ENCODE measurements around the gene SMAD6.

Gene SMAD6

DNA sequence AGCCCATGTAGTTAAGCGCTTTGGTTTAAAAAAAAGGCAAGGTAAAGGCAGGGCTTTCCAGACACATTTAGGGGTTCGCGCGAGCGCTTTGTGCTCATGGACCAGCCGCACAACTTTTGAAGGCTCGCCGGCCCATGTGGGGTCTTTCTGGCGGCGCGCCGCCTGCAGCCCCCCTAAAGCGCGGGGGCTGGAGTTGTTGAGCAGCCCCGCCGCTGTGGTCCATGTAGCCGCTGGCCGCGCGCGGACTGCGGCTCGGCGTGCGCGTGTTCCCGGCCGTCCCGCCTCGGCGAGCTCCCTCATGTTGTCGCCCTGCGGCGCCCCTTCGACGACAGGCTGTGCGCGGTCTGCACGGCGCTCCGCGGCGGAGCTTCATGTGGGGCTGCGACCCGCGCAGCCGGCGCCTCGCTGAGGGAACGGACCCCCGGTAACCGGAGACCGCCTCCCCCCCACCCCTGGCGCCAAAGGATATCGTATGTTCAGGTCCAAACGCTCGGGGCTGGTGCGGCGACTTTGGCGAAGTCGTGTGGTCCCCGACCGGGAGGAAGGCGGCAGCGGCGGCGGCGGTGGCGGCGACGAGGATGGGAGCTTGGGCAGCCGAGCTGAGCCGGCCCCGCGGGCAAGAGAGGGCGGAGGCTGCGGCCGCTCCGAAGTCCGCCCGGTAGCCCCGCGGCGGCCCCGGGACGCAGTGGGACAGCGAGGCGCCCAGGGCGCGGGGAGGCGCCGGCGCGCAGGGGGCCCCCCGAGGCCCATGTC lies 927 bp downstream of the SMAD6 start:
- DNase-seq (ENCODE audit: low read depth, low spot score) = no peak

DNA sequence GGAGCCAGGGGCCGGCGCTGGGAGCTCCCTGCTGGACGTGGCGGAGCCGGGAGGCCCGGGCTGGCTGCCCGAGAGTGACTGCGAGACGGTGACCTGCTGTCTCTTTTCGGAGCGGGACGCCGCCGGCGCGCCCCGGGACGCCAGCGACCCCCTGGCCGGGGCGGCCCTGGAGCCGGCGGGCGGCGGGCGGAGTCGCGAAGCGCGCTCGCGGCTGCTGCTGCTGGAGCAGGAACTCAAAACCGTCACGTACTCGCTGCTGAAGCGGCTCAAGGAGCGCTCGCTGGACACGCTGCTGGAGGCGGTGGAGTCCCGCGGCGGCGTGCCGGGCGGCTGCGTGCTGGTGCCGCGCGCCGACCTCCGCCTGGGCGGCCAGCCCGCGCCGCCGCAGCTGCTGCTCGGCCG lies 1.5 kb downstream of the SMAD6 start:
- no peak overlapping the region for H3K27ac ChIP-seq (ENCODE audit: low read length)
- H3K4me1 ChIP-seq (ENCODE audit: control insufficient read depth, insufficient read depth, low read length) = peaks cover 7% of the 10 kb centered on the region
- H3K9me3 ChIP-seq (ENCODE audit: control insufficient read depth, insufficient read depth, low read length) = no peaks in the 10 kb centered on the region
- no peak for DNase-seq (ENCODE audit: low read depth, low spot score)
- H3K36me3 ChIP-seq (ENCODE audit: control insufficient read depth, insufficient read depth, low read length) = peaks cover 2% of the 10 kb centered on the region; the same call in 1 of the 2 replicates
- no CpG with 5 or more reads among the region's 59 CpGs for WGBS (ENCODE audit: insufficient coverage, insufficient read length)
- H3K27me3 ChIP-seq (ENCODE audit: control insufficient read depth, insufficient read depth, low read length) = peaks cover 11% of the 10 kb centered on the region; the same call in 1 of the 2 replicates
- peak overlapping the region; percentile 58 for H3K4me3 ChIP-seq (ENCODE audit: low read length)

More for the DNA sequence above, 927 bp downstream of the SMAD6 start:
- peak overlapping the region; percentile 58; the same call in 1 of the 2 replicates for H3K4me3 ChIP-seq (ENCODE audit: low read length)
- H3K9me3 ChIP-seq (ENCODE audit: control insufficient read depth, insufficient read depth, low read length) = no peaks in the 10 kb centered on the region
- no peak overlapping the region for H3K27ac ChIP-seq (ENCODE audit: low read length)
- WGBS (ENCODE audit: insufficient coverage, insufficient read length) = no CpG with 5 or more reads among the region's 95 CpGs
- peaks cover 7% of the 10 kb centered on the region for H3K4me1 ChIP-seq (ENCODE audit: control insufficient read depth, insufficient read depth, low read length)
- peaks cover 2% of the 10 kb centered on the region; the same call in 1 of the 2 replicates for H3K36me3 ChIP-seq (ENCODE audit: control insufficient read depth, insufficient read depth, low read length)
- peaks cover 11% of the 10 kb centered on the region; the same call in 1 of the 2 replicates for H3K27me3 ChIP-seq (ENCODE audit: control insufficient read depth, insufficient read depth, low read length)

DNA sequence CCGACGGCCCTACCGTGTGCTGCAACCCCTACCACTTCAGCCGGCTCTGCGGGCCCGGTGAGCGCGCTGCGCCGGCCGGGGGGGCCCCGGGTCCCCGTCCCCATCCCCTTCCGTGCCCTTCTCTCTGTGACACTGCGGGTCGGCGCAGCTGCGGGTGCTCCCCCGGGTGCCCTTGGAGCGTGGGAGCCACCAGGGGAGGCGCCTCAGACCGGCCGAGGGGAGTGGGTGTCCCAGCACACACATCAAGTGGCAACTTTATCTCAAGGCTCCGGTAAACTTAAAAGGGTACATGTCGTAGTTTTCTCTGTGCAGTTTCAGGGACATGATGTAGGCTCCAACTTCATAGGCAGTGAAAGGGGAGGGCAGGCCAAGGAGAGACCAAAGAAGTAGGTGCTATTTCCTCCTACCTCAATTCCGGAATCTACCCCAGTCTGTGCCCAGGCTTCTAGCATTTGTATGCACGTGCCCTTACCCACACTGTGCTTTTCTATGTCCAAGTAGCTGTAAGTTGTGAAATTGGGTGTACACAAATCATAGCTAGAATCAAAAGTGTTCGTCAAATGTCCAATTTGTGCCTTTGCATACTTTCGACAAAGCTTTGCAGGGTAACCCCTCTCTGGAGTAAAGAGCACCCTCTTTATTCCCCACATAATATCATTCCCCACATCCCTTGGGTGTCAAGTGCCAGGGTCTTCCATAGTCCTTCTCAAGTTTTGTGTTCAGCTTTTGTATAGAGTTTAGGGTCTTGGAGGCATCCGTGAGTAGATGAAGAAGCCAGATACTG lies 2.2 kb downstream of the SMAD6 start:
- Histone ChIP-seq H3K4me3 (ENCODE audit: low read length) (peak overlapping the region; percentile 58; the same call in 1 of the 2 replicates), H3K9me3 (ENCODE audit: control insufficient read depth, insufficient read depth, low read length) (no peaks in the 10 kb centered on the region), H3K36me3 (ENCODE audit: control insufficient read depth, insufficient read depth, low read length) (peaks cover 2% of the 10 kb centered on the region; the same call in 1 of the 2 replicates), H3K27ac (ENCODE audit: low read length) (no peak overlapping the region), H3K4me1 (ENCODE audit: control insufficient read depth, insufficient read depth, low read length) (peaks cover 7% of the 10 kb centered on the region), H3K27me3 (ENCODE audit: control insufficient read depth, insufficient read depth, low read length) (peaks cover 11% of the 10 kb centered on the region; the same call in 1 of the 2 replicates)
- DNase-seq (ENCODE audit: low read depth, low spot score) = no peak
- no CpG with 5 or more reads among the region's 30 CpGs for WGBS (ENCODE audit: insufficient coverage, insufficient read length)

DNA sequence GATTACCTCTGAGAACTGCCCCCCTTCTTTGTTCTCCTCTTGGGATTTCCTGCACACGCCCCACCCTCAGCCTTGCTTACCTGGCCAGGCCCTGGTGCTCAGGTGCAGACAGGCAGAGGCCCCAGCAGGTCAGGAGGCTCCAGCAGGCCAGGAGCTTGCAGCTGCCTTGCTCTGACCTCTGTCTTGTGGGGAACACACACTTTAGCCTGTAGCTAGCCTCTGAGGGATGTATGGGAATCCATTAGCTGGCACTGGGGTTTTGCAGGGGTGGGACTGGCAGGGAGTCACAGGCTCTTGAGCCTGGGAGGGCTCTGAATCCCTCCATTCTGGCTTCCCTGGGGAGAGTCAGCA lies 2.7 kb downstream of the SMAD6 start:
- Histone ChIP-seq H3K36me3 (ENCODE audit: control insufficient read depth, insufficient read depth, low read length) (peaks cover 2% of the 10 kb centered on the region; the same call in 1 of the 2 replicates), H3K9me3 (ENCODE audit: control insufficient read depth, insufficient read depth, low read length) (no peaks in the 10 kb centered on the region), H3K4me3 (ENCODE audit: low read length) (no peak overlapping the region), H3K27ac (ENCODE audit: low read length) (no peak overlapping the region), H3K4me1 (ENCODE audit: control insufficient read depth, insufficient read depth, low read length) (peaks cover 7% of the 10 kb centered on the region), H3K27me3 (ENCODE audit: control insufficient read depth, insufficient read depth, low read length) (peaks cover 11% of the 10 kb centered on the region; the same call in 1 of the 2 replicates)
- DNase-seq (ENCODE audit: low read depth, low spot score) = no peak
- no CpG with 5 or more reads among the region's 1 CpG for WGBS (ENCODE audit: insufficient coverage, insufficient read length)

DNA sequence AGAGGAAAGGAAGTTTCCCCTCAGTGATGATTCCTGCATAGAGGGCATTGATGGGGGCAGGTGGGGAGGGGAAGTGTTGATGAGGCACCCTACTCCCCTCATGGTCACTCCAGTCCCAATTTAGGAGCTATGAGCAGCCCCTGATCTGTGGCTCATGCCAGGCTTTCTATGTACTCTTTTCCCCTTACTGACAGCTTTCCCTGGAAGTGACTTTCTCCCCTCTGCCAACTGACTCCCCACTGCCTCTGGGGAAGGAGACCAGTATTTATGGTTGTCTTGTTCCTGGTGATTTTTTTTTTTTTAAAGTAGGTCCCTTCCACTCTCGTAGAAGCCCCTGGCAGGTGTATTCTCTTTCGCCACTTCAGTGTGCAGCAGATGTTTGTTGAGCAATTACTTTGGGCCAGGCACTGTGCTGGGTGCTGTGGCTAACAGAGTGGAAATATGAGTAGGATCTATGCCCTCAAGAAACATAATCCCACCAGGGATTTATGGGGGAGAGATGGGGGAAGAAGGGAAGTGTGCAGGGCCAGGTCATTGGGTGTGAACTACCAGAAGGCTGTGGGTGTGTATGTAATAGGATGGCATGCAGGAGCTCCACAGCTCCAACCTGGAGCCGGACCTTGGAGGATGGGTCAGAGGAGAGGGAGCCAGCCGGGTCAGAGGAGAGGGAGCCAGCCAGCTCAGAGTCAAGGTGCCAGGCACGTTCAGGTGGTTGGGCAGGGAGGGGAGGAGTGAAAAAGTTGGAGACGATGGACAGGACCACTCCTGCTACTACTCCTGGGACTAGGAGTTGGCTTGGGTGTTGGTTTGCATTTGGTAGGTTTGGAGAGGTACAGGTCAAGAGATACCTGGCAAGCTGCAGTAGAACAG lies 3.5 kb downstream of the SMAD6 start:
- Histone ChIP-seq H3K9me3 (ENCODE audit: control insufficient read depth, insufficient read depth, low read length) (no peaks in the 10 kb centered on the region), H3K4me1 (ENCODE audit: control insufficient read depth, insufficient read depth, low read length) (peaks cover 6% of the 10 kb centered on the region), H3K27ac (ENCODE audit: low read length) (no peak overlapping the region), H3K27me3 (ENCODE audit: control insufficient read depth, insufficient read depth, low read length) (peaks cover 11% of the 10 kb centered on the region; the same call in 1 of the 2 replicates), H3K4me3 (ENCODE audit: low read length) (no peak overlapping the region), H3K36me3 (ENCODE audit: control insufficient read depth, insufficient read depth, low read length) (peaks cover 2% of the 10 kb centered on the region; the same call in 1 of the 2 replicates)
- no peak for DNase-seq (ENCODE audit: low read depth, low spot score)
- WGBS (ENCODE audit: insufficient coverage, insufficient read length) = no CpG with 5 or more reads among the region's 6 CpGs

DNA sequence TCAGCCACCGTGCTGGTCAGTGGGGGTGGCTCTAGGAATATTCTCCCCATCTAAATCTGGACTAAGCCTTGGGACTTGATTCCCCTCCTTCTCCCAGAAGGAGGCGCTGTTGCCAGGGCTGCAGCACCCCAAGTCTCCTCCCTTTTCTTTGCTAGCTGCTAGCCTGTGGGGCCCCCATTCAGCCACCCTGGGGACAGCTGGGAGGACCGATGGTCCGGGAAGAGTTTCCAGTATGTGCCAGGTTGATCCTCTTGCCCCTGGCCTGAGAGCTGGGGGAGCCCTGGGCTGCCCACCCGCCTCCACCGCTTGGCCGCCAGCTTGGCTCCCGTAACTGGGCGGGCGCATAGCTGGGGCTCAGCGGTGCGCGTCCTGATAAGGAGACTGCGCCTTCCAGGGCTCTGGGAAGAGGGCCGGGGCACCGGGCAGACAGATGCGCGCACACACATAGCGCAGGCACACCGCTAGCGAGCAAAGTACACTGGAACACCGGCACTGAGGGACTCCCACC lies 4.2 kb downstream of the SMAD6 start:
- Histone ChIP-seq H3K4me3 (ENCODE audit: low read length) (no peak overlapping the region), H3K9me3 (ENCODE audit: control insufficient read depth, insufficient read depth, low read length) (no peaks in the 10 kb centered on the region), H3K27me3 (ENCODE audit: control insufficient read depth, insufficient read depth, low read length) (peaks cover 11% of the 10 kb centered on the region; the same call in 1 of the 2 replicates), H3K4me1 (ENCODE audit: control insufficient read depth, insufficient read depth, low read length) (peaks cover 6% of the 10 kb centered on the region), H3K36me3 (ENCODE audit: control insufficient read depth, insufficient read depth, low read length) (peaks cover 2% of the 10 kb centered on the region; the same call in 1 of the 2 replicates), H3K27ac (ENCODE audit: low read length) (no peak overlapping the region)
- DNase-seq (ENCODE audit: low read depth, low spot score) = no peak
- WGBS (ENCODE audit: insufficient coverage, insufficient read length) = no CpG with 5 or more reads among the region's 22 CpGs

DNA sequence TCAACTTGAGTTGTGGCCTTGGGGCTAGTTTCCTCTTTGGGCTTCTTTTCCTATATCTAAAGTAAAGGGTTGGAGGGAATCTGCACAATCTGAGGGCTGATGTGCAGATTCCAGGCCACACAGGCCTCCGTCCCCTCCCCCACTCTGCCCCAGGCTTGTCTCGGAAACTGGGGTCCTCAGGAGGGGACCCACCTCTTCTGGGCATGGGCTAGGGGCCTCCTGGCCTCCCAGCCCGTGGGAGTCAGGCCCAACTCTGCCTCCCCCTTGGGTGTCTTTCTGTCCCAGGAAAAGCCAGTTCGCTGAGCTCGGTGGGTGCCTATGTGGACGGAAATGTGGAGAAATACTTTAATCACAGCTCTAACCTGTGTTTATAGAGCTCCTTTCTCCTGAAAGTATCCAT lies 4.8 kb downstream of the SMAD6 start:
- H3K4me1 ChIP-seq (ENCODE audit: control insufficient read depth, insufficient read depth, low read length) = peaks cover 6% of the 10 kb centered on the region
- DNase-seq (ENCODE audit: low read depth, low spot score) = no peak
- peaks cover 2% of the 10 kb centered on the region; the same call in 1 of the 2 replicates for H3K36me3 ChIP-seq (ENCODE audit: control insufficient read depth, insufficient read depth, low read length)
- no CpG with 5 or more reads among the region's 6 CpGs for WGBS (ENCODE audit: insufficient coverage, insufficient read length)
- no peak overlapping the region for H3K27ac ChIP-seq (ENCODE audit: low read length)
- no peak overlapping the region for H3K4me3 ChIP-seq (ENCODE audit: low read length)
- no peaks in the 10 kb centered on the region for H3K9me3 ChIP-seq (ENCODE audit: control insufficient read depth, insufficient read depth, low read length)
- H3K27me3 ChIP-seq (ENCODE audit: control insufficient read depth, insufficient read depth, low read length) = peaks cover 11% of the 10 kb centered on the region; the same call in 1 of the 2 replicates

DNA sequence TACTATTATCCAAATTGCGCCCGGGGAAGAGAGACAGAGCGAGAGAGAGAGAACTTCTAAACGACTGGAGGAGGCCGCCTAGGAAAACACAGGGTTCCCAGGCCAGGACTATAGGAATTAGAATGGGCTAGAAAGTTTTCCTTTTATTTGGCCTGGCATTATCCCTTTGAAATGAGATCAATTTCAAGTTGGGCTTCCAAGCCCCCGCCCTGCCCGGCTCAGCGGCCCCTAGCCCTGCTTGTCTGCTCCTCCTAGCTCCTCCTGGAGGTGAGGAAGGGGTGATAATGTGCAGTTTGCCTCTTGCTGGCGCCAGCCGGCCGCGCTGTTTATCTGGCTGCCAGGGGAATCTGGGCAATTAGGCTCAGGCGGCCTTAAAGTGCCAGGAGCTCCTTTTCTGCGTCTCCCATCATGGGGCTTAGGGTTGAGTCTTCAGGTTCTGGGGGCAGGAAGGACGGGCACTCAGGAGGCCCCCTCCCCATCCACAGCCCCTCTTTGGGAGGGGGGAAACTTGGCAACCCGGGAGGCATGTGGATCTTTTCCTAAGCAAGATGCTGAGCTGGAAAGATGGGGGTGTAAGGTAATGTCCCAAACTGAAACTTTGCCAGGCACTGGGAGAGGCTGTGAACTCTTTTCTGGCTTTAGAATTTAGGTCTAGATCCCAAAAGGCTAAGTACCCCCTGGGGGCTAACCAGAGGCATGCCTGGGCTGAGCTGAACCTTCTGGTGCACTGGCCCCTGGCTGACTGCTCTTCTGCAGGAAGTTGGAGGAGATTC lies 5.5 kb downstream of the SMAD6 start:
- Histone ChIP-seq H3K27me3 (ENCODE audit: control insufficient read depth, insufficient read depth, low read length) (peaks cover 11% of the 10 kb centered on the region; the same call in 1 of the 2 replicates), H3K9me3 (ENCODE audit: control insufficient read depth, insufficient read depth, low read length) (no peaks in the 10 kb centered on the region), H3K4me3 (ENCODE audit: low read length) (no peak overlapping the region), H3K27ac (ENCODE audit: low read length) (no peak overlapping the region), H3K4me1 (ENCODE audit: control insufficient read depth, insufficient read depth, low read length) (peaks cover 6% of the 10 kb centered on the region), H3K36me3 (ENCODE audit: control insufficient read depth, insufficient read depth, low read length) (peaks cover 2% of the 10 kb centered on the region; the same call in 1 of the 2 replicates)
- no peak for DNase-seq (ENCODE audit: low read depth, low spot score)
- no CpG with 5 or more reads among the region's 16 CpGs for WGBS (ENCODE audit: insufficient coverage, insufficient read length)

DNA sequence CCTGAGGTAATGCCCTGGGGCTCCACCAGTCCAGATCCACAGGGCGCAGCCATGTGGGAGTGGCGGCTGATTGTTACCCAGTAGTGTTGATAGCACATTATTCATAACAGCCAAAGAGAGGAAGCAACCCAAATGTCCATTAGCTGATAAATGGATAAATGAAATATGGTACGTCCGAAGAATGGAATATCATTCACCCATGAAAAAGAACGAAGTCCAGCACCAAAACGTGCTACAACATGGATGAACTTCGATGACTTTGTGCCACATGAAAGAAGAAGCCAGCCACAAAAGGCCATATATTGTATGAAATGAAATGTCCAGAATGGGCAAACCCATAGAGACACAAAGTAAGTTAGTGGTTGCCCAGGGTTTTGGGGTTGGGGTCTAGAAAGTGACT lies 6.4 kb downstream of the SMAD6 start:
- Histone ChIP-seq H3K4me3 (ENCODE audit: low read length) (no peak overlapping the region), H3K27me3 (ENCODE audit: control insufficient read depth, insufficient read depth, low read length) (peaks cover 11% of the 10 kb centered on the region; the same call in 1 of the 2 replicates), H3K9me3 (ENCODE audit: control insufficient read depth, insufficient read depth, low read length) (no peaks in the 10 kb centered on the region), H3K36me3 (ENCODE audit: control insufficient read depth, insufficient read depth, low read length) (peaks cover 2% of the 10 kb centered on the region; the same call in 1 of the 2 replicates), H3K4me1 (ENCODE audit: control insufficient read depth, insufficient read depth, low read length) (peaks cover 6% of the 10 kb centered on the region), H3K27ac (ENCODE audit: low read length) (no peak overlapping the region)
- no peak for DNase-seq (ENCODE audit: low read depth, low spot score)
- WGBS (ENCODE audit: insufficient coverage, insufficient read length) = no CpG with 5 or more reads among the region's 7 CpGs

All from iPS DF 6.9 (cell line).